Breast epithelium (tissue), 3 donors: ENCODE results near the gene SLC8A2.
A peak's percentile ranks its signal among the peaks of the same experiment; 100 is the strongest.

Source experiments
- POLR2AphosphoS5 ChIP-seq, 3 donors: sonication (generic); formaldehyde crosslinking; IDR thresholded peaks; one replicate each; pipeline ENCODE4 v1.6.1; 2017; ENCODE audit warnings: antibody characterized with exemption in 3 of 3
- TF ChIP-seq, protein P1 (sequence below), 3 donors: fragments of 450-650 bp; IDR thresholded peaks; one replicate each; pipeline ENCODE4 v1.5.1; 2016 to 2017; ENCODE audit warnings: antibody characterized with exemption in 3 of 3, mild to moderate bottlenecking in 3 of 3, moderate library complexity in 3 of 3

DNA sequence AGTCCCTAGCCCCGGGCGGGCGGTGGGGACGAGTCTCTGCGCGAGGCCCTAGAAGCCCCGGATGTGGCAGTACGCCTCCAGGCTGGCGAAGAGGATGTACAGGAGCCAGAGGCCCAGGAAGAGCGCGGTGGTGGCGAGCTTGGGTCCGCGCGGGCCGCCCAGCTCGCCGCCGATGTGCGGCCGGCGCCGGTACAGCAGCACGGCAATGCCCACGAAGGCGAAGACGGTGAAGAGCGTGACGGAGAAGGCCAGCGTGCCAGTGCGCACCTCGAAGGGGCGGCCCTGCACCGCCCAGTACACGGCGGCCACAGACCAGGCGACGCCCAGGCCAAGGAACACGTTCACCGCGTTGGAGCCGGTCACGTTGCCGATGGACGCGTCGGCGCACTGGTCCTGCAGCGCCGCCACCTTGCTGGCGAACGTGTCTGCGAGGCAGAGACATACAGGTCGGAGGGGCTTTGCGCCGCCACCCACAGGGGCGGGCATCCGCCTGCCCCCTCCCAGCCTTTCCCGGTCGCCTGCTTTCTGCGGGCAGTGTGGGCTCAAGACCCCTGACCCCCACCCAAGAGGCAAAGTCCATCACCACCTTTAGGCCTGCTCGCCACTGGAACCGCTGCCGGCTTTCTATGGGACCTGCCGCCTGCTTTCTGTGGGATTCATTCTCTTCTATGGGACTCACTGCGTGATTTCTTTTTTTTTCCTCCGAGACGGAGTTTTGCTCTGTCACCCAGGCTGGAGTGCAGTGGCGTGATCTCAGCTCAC is 41.5 kb downstream of the SLC8A2 start:
- TF ChIP-seq, protein P1, sequence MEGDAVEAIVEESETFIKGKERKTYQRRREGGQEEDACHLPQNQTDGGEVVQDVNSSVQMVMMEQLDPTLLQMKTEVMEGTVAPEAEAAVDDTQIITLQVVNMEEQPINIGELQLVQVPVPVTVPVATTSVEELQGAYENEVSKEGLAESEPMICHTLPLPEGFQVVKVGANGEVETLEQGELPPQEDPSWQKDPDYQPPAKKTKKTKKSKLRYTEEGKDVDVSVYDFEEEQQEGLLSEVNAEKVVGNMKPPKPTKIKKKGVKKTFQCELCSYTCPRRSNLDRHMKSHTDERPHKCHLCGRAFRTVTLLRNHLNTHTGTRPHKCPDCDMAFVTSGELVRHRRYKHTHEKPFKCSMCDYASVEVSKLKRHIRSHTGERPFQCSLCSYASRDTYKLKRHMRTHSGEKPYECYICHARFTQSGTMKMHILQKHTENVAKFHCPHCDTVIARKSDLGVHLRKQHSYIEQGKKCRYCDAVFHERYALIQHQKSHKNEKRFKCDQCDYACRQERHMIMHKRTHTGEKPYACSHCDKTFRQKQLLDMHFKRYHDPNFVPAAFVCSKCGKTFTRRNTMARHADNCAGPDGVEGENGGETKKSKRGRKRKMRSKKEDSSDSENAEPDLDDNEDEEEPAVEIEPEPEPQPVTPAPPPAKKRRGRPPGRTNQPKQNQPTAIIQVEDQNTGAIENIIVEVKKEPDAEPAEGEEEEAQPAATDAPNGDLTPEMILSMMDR (IDR thresholded peaks at IDR 0.05): peak; percentile 26 to 56 (median 55)
- no peak for TF ChIP-seq POLR2AphosphoS5 (IDR thresholded peaks at IDR 0.05)
